A673 (cell line): ENCODE data around the gene IQCK.

Source experiments
- EZH2 ChIP-seq: fragments of 200-600 bp; sonication (generic); IDR thresholded peaks from 2 replicates; pipeline ENCODE4 v1.6.1; 2017; ENCODE audit warnings: borderline replicate concordance, low read depth, mild to moderate bottlenecking, mixed read lengths, antibody characterized with exemption, low read length; ENCODE audit not compliant: poor library complexity, severe bottlenecking
- TF ChIP-seq, protein P1 (sequence below): fragments of 300-800, 200-600 bp; sonication (generic); conservative IDR thresholded peaks from 2 replicates; pipeline ENCODE4 v1.5.1; 2017; ENCODE audit warnings: low read depth, mild to moderate bottlenecking, antibody characterized with exemption, low read length, moderate library complexity, mixed read lengths

DNA sequence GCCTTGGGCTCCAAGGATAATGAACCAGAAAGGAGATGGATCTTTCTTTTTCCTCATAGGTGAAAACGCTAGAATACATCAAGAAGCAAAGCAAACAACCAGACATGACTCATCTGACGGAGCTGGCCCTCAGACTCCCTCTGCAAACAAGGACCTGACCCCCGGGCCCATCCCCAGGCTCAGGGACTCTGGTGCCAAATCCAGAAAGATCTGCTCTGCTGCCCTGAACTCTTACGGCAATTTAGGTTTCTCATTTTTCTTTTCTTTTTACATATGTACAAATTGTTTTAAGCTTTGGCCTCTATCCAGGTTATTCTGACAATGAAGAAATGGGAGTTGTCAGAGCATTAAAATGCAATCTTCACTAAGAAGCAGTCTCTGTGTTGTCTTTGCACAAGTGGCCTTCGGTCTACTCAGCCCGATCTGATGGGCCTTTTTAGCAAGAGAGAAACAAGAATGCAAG is 17.7 kb upstream of the IQCK start:
- TF ChIP-seq, protein P1, sequence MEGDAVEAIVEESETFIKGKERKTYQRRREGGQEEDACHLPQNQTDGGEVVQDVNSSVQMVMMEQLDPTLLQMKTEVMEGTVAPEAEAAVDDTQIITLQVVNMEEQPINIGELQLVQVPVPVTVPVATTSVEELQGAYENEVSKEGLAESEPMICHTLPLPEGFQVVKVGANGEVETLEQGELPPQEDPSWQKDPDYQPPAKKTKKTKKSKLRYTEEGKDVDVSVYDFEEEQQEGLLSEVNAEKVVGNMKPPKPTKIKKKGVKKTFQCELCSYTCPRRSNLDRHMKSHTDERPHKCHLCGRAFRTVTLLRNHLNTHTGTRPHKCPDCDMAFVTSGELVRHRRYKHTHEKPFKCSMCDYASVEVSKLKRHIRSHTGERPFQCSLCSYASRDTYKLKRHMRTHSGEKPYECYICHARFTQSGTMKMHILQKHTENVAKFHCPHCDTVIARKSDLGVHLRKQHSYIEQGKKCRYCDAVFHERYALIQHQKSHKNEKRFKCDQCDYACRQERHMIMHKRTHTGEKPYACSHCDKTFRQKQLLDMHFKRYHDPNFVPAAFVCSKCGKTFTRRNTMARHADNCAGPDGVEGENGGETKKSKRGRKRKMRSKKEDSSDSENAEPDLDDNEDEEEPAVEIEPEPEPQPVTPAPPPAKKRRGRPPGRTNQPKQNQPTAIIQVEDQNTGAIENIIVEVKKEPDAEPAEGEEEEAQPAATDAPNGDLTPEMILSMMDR: no peak
- no peak for TF ChIP-seq EZH2
